Urothelium cell line (cell line): ENCODE measurements around the gene POLD2.

Experiments used
- DNase-seq: peaks from one replicate; pipeline ENCODE4 v3.0.0; 2011; ENCODE audit warnings: low spot score, mixed read lengths
- FAIRE-seq: peaks from 2 replicates; lab custom pipeline; 2011; peaks lifted over from hg19 to GRCh38; lab: Jason Lieb, UNC

POLD2 gene

GRCh38 chr7:44067064-44067951 is 56.0 kb downstream of the POLD2 start:
- no peak for DNase-seq
- no peak for FAIRE-seq

DNA sequence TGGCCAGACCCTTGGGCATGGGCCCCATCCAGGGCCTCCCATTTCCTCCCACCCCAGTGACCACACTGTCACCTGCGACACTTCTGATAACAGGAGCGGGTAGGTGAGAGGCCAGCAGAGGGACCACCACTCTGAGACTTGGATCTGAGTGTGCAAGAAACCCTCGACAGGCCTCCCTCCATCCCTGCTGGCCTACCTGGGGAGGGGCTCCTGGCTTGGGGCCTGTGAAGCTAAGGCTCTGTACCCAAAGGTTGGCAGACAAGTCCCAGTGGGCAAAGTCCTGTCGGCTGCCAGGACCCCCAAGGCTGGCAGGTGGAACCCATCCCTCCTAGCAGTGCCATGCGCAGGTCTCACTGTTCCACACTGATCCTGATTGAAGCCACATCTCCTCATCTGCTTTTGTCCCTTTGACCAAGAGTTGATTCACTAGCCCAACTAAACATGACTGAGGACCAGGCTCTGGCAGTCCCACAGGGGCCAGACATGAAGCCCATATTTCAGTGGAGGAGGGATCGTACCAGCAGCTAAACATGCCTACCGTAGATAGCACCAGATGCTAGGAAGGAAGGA is 56.8 kb downstream of the POLD2 start:
- no peak for FAIRE-seq
- DNase-seq, result no peak

GRCh38 chr7:44066111-44066460 is 57.3 kb downstream of the POLD2 start:
- FAIRE-seq (no peak), DNase-seq (no peak)

- DNase-seq, result no peak
- FAIRE-seq, result no peak
Measured at GRCh38 chr7:44065431-44066110, 57.8 kb downstream of the POLD2 start, which contains the start of gene PGAM2. TSS of gene PGAM2 (minus strand) at chr7:44065567. CDS start at chr7:44065529, 38 bp downstream.

GRCh38 chr7:44064791-44065430 is 58.4 kb downstream of the POLD2 start:
- no peak for DNase-seq
- no peak for FAIRE-seq
